HEK293 (cell line): ENCODE data around the gene DRC3.

Source experiments
- BCL11A ChIP-seq: fragments of 450-650 bp; formaldehyde crosslinking; IDR thresholded peaks from 2 replicates; pipeline ENCODE4 v1.5.1; 2016; ENCODE audit warnings: low read depth, missing biosample characterization, missing genetic modification characterization
- KLF10 ChIP-seq: fragments of 450-650 bp; IDR thresholded peaks from 2 replicates; pipeline ENCODE4 v1.5.1; 2018; ENCODE audit warnings: missing biosample characterization, mild to moderate bottlenecking, missing genetic modification characterization
- KLF9 ChIP-seq: fragments of 450-650 bp; formaldehyde crosslinking; IDR thresholded peaks from 2 replicates; pipeline ENCODE4 v1.5.1; 2016; ENCODE audit warnings: missing biosample characterization, missing genetic modification characterization, low read depth
- PRDM1 ChIP-seq: fragments of 450-650 bp; formaldehyde crosslinking; IDR thresholded peaks from 2 replicates; pipeline ENCODE4; 2016; ENCODE audit warnings: missing biosample characterization, missing genetic modification characterization
- SP2 ChIP-seq: fragments of 450-650 bp; formaldehyde crosslinking; IDR thresholded peaks from 2 replicates; pipeline ENCODE4 v1.5.1; 2016; ENCODE audit warnings: missing biosample characterization, missing genetic modification characterization
- YY1 ChIP-seq: fragments of 450-650 bp; formaldehyde crosslinking; IDR thresholded peaks from 2 replicates; pipeline ENCODE4 v1.5.1; 2018; ENCODE audit warnings: missing biosample characterization, missing genetic modification characterization
- ZBTB1 ChIP-seq: fragments of 450-650 bp; formaldehyde crosslinking; IDR thresholded peaks from 2 replicates; pipeline ENCODE4 v1.5.1; 2016; ENCODE audit warnings: missing biosample characterization, missing genetic modification characterization
- ZBTB11 ChIP-seq: fragments of 450-650 bp; formaldehyde crosslinking; conservative IDR thresholded peaks from 2 replicates; pipeline ENCODE4 v1.5.1; 2016; ENCODE audit warnings: low read depth, missing biosample characterization, missing genetic modification characterization
- ZNF146 ChIP-seq: fragments of 450-650 bp; formaldehyde crosslinking; IDR thresholded peaks from 2 replicates; pipeline ENCODE4 v1.5.1; 2016; ENCODE audit warnings: missing biosample characterization, missing genetic modification characterization
- ZNF274 ChIP-seq, 2 experiments: fragments of 200-500 bp in 1 of 2; fragments of 450-650 bp in 1 of 2; sonication (Bioruptor generic) in 1 of 2; formaldehyde crosslinking in 1 of 2; IDR thresholded peaks; 2 replicates each; pipeline versions ENCODE4 v1.5.1 to v1.6.1; 2014 to 2016; ENCODE audit warnings: borderline replicate concordance in 1 of 2, inconsistent platforms in 1 of 2, low read length in 1 of 2, missing biosample characterization in 1 of 2, missing genetic modification characterization in 1 of 2
- ZNF341 ChIP-seq: fragments of 450-650 bp; formaldehyde crosslinking; IDR thresholded peaks from 2 replicates; pipeline ENCODE4; 2016; ENCODE audit warnings: low read depth, missing biosample characterization, missing genetic modification characterization
- ZNF501 ChIP-seq: fragments of 450-650 bp; formaldehyde crosslinking; IDR thresholded peaks from 2 replicates; pipeline ENCODE4 v1.5.1; 2016; ENCODE audit warnings: missing biosample characterization, missing genetic modification characterization
- ZNF785 ChIP-seq: fragments of 450-650 bp; formaldehyde crosslinking; IDR thresholded peaks from 2 replicates; pipeline ENCODE4 v1.5.1; 2016; ENCODE audit warnings: missing biosample characterization, missing genetic modification characterization
- TF ChIP-seq, protein P1 (sequence below): fragments of 450-650 bp; formaldehyde crosslinking; IDR thresholded peaks from 2 replicates; pipeline ENCODE4 v1.5.1; 2016; ENCODE audit warnings: missing biosample characterization, missing genetic modification characterization

DNA sequence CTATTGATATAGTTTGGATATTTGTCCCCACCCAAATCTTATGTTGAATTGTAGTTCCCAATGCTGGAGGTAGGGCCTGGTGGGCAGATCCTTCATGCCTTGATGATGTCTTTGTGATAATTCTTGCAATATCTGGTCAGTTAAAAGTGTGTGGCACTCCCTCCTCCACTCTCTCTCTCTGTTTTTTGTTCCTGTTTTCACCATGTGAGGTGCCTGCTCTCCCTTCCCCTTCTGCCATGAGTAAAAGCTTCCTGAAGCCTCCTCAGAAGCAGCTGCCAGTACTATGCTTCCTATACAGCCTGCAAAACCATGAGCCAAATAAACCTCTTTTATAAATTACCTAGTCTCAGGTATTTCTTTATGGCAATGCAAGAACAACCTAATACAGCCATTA, 47.8 kb upstream of the DRC3 start:
- TF ChIP-seq KLF9 (tag by site-specific recombination) (no peak), ZBTB1 (tag by site-specific recombination) (no peak), ZNF341 (tag by site-specific recombination) (no peak), ZNF501 (tag by site-specific recombination) (no peak), ZNF274 (IDR thresholded peaks at IDR 0.05; ENCODE audit: low read length) (no peak), ZNF274 (tag by site-specific recombination; IDR thresholded peaks at IDR 0.05; ENCODE audit: borderline replicate concordance) (no peak), PRDM1 (tag by site-specific recombination) (0 out of 2 replicates have a peak, but pooled peaks have one; percentile 16), ZNF146 (tag by site-specific recombination) (no peak), BCL11A (tag by site-specific recombination) (no peak), KLF10 (tag by site-specific recombination) (no peak), YY1 (tag by site-specific recombination) (no peak), SP2 (tag by site-specific recombination) (no peak), ZNF785 (tag by site-specific recombination) (no peak), ZBTB11 (tag by site-specific recombination) (no peak)
- TF ChIP-seq, protein P1, sequence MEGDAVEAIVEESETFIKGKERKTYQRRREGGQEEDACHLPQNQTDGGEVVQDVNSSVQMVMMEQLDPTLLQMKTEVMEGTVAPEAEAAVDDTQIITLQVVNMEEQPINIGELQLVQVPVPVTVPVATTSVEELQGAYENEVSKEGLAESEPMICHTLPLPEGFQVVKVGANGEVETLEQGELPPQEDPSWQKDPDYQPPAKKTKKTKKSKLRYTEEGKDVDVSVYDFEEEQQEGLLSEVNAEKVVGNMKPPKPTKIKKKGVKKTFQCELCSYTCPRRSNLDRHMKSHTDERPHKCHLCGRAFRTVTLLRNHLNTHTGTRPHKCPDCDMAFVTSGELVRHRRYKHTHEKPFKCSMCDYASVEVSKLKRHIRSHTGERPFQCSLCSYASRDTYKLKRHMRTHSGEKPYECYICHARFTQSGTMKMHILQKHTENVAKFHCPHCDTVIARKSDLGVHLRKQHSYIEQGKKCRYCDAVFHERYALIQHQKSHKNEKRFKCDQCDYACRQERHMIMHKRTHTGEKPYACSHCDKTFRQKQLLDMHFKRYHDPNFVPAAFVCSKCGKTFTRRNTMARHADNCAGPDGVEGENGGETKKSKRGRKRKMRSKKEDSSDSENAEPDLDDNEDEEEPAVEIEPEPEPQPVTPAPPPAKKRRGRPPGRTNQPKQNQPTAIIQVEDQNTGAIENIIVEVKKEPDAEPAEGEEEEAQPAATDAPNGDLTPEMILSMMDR (tag by site-specific recombination): no peak
